Bone marrow (tissue), 2 donors: Measurements from ENCODE around the gene TMEM128.
"Not testable (repeated sequence)": the region's sequence is repeated elsewhere in the genome, so short reads cannot be mapped to it uniquely, and the experiment has no call there.

Experiments
- DNase-seq, 2 donors: peaks; one replicate each; lab custom pipeline; 2025; lab: John Stamatoyannopoulos, UW

TMEM128 gene

DNA sequence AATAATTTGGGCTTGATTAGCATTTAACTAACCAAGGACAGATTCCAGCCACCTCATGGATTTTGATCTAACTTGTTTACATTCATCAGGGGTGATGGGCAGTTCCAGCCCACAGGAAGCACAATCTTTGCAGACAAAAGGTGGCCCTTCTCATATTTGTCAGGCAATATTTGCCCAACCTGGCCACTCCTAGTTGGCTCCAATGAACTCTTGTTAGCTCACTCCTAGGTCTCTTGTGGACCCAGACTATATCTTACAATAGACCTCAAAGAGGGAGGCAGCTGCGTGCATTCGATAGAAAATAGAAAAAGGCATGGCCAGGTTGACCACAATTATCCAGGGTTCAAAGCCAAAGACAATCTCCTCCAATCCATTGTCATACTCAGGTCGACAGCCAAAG lies 59.5 kb downstream of the TMEM128 start:
- DNase-seq = not testable (repeated sequence)
